ENCODE data around the gene PCDH8.

Gene PCDH8

GRCh38 chr13:52812941-52813340 lies 35.5 kb downstream of the PCDH8 start:
- Histone ChIP-seq H3K4me3 (ENCODE audit: low read depth, low read length) (no peak overlapping the region), H2AFZ (ENCODE audit: low read length, unreplicated experiment) (no peak overlapping the region), H3K27me3 (ENCODE audit: insufficient read depth, low read length) (peaks cover 16% of the 10 kb centered on the region; the same call in 1 of the 2 replicates), H3K27ac (ENCODE audit: low read depth, low read length) (no peak overlapping the region), H3K36me3 (ENCODE audit: insufficient read depth, low read length) (no peaks in the 10 kb centered on the region), H3K79me2 (ENCODE audit: control insufficient read depth, insufficient read depth, low read length, unreplicated experiment) (no peaks in the 10 kb centered on the region), H3K4me1 (ENCODE audit: control insufficient read depth, insufficient read depth, low read length, unreplicated experiment) (no peaks in the 10 kb centered on the region)

GRCh38 chr13:52811841-52812240 lies 36.6 kb downstream of the PCDH8 start:
- Histone ChIP-seq H3K4me3 (ENCODE audit: low read depth, low read length) (no peak overlapping the region), H3K27ac (ENCODE audit: low read depth, low read length) (no peak overlapping the region), H3K27me3 (ENCODE audit: insufficient read depth, low read length) (peaks cover 16% of the 10 kb centered on the region; the same call in 1 of the 2 replicates), H3K79me2 (ENCODE audit: control insufficient read depth, insufficient read depth, low read length, unreplicated experiment) (no peaks in the 10 kb centered on the region), H3K36me3 (ENCODE audit: insufficient read depth, low read length) (no peaks in the 10 kb centered on the region), H3K4me1 (ENCODE audit: control insufficient read depth, insufficient read depth, low read length, unreplicated experiment) (no peaks in the 10 kb centered on the region), H2AFZ (ENCODE audit: low read length, unreplicated experiment) (no peak overlapping the region)

GRCh38 chr13:52810526-52810925 lies 37.9 kb downstream of the PCDH8 start:
- no peak overlapping the region for H3K27ac ChIP-seq (ENCODE audit: low read depth, low read length)

DNA sequence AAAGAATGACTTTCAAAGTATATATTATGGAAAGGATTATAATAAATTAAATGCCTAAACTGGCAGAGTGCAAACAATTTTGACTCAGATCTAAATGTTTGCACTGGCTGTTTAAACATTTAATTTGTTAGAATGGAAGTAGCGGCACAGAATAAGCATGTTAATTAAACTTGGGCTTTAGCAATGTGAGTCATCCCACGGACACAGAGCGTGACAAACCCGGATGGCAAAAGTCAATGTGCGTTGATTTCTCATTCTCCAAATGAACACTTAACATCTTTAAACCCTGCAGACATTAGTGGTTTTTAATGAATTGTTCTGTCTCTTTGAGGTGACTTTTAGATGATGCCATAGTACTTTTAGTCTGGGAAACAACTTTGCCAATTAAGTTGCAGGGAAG lies 38.4 kb downstream of the PCDH8 start:
- Histone ChIP-seq H3K36me3 (ENCODE audit: insufficient read depth, low read length) (no peaks in the 10 kb centered on the region), H2AFZ (ENCODE audit: low read length, unreplicated experiment) (no peak overlapping the region), H3K4me3 (ENCODE audit: low read depth, low read length) (no peak overlapping the region), H3K79me2 (ENCODE audit: control insufficient read depth, insufficient read depth, low read length, unreplicated experiment) (no peaks in the 10 kb centered on the region), H3K27ac (ENCODE audit: low read depth, low read length) (no peak overlapping the region), H3K4me1 (ENCODE audit: control insufficient read depth, insufficient read depth, low read length, unreplicated experiment) (no peaks in the 10 kb centered on the region), H3K27me3 (ENCODE audit: insufficient read depth, low read length) (peaks cover 30% of the 10 kb centered on the region; the same call in 1 of the 2 replicates)

More at GRCh38 chr13:52810526-52810925, 37.9 kb downstream of the PCDH8 start:
- Histone ChIP-seq H3K27me3 (ENCODE audit: insufficient read depth, low read length) (peaks cover 25% of the 10 kb centered on the region; the same call in 1 of the 2 replicates), H3K79me2 (ENCODE audit: control insufficient read depth, insufficient read depth, low read length, unreplicated experiment) (no peaks in the 10 kb centered on the region), H3K4me3 (ENCODE audit: low read depth, low read length) (no peak overlapping the region), H3K4me1 (ENCODE audit: control insufficient read depth, insufficient read depth, low read length, unreplicated experiment) (no peaks in the 10 kb centered on the region), H3K36me3 (ENCODE audit: insufficient read depth, low read length) (no peaks in the 10 kb centered on the region), H2AFZ (ENCODE audit: low read length, unreplicated experiment) (no peak overlapping the region)

- Histone ChIP-seq H3K79me2 (ENCODE audit: control insufficient read depth, insufficient read depth, low read length, unreplicated experiment) (no peaks in the 10 kb centered on the region), H3K27me3 (ENCODE audit: insufficient read depth, low read length) (peaks cover 30% of the 10 kb centered on the region; the same call in 1 of the 2 replicates), H3K27ac (ENCODE audit: low read depth, low read length) (no peak overlapping the region), H2AFZ (ENCODE audit: low read length, unreplicated experiment) (no peak overlapping the region), H3K4me1 (ENCODE audit: control insufficient read depth, insufficient read depth, low read length, unreplicated experiment) (no peaks in the 10 kb centered on the region), H3K4me3 (ENCODE audit: low read depth, low read length) (no peak overlapping the region), H3K36me3 (ENCODE audit: insufficient read depth, low read length) (no peaks in the 10 kb centered on the region)
Measured at GRCh38 chr13:52809310-52809769, 39.1 kb downstream of the PCDH8 start.

GRCh38 chr13:52808842-52809219 lies 39.6 kb downstream of the PCDH8 start:
- H2AFZ ChIP-seq (ENCODE audit: low read length, unreplicated experiment) = no peak overlapping the region
- H3K27ac ChIP-seq (ENCODE audit: low read depth, low read length) = no peak overlapping the region
- H3K79me2 ChIP-seq (ENCODE audit: control insufficient read depth, insufficient read depth, low read length, unreplicated experiment) = no peaks in the 10 kb centered on the region
- peaks cover 30% of the 10 kb centered on the region; the same call in 1 of the 2 replicates for H3K27me3 ChIP-seq (ENCODE audit: insufficient read depth, low read length)
- no peaks in the 10 kb centered on the region for H3K36me3 ChIP-seq (ENCODE audit: insufficient read depth, low read length)
- H3K4me1 ChIP-seq (ENCODE audit: control insufficient read depth, insufficient read depth, low read length, unreplicated experiment) = no peaks in the 10 kb centered on the region
- H3K4me3 ChIP-seq (ENCODE audit: low read depth, low read length) = no peak overlapping the region

- Histone ChIP-seq H3K27me3 (ENCODE audit: insufficient read depth, low read length) (peaks cover 19% of the 10 kb centered on the region; the same call in 1 of the 2 replicates), H3K4me1 (ENCODE audit: control insufficient read depth, insufficient read depth, low read length, unreplicated experiment) (no peaks in the 10 kb centered on the region), H2AFZ (ENCODE audit: low read length, unreplicated experiment) (no peak overlapping the region), H3K36me3 (ENCODE audit: insufficient read depth, low read length) (no peaks in the 10 kb centered on the region), H3K79me2 (ENCODE audit: control insufficient read depth, insufficient read depth, low read length, unreplicated experiment) (no peaks in the 10 kb centered on the region), H3K4me3 (ENCODE audit: low read depth, low read length) (no peak overlapping the region), H3K27ac (ENCODE audit: low read depth, low read length) (no peak overlapping the region)
Measured at GRCh38 chr13:52806029-52806428, 42.4 kb downstream of the PCDH8 start.

- no peak overlapping the region for H3K27ac ChIP-seq (ENCODE audit: low read depth, low read length)
- no peaks in the 10 kb centered on the region for H3K79me2 ChIP-seq (ENCODE audit: control insufficient read depth, insufficient read depth, low read length, unreplicated experiment)
- peaks cover 22% of the 10 kb centered on the region; the same call in 1 of the 2 replicates for H3K27me3 ChIP-seq (ENCODE audit: insufficient read depth, low read length)
- H3K36me3 ChIP-seq (ENCODE audit: insufficient read depth, low read length) = no peaks in the 10 kb centered on the region
- no peaks in the 10 kb centered on the region for H3K4me1 ChIP-seq (ENCODE audit: control insufficient read depth, insufficient read depth, low read length, unreplicated experiment)
- no peak overlapping the region for H3K4me3 ChIP-seq (ENCODE audit: low read depth, low read length)
- no peak overlapping the region for H2AFZ ChIP-seq (ENCODE audit: low read length, unreplicated experiment)
Measured at GRCh38 chr13:52804202-52804641, 44.2 kb downstream of the PCDH8 start.

DNA sequence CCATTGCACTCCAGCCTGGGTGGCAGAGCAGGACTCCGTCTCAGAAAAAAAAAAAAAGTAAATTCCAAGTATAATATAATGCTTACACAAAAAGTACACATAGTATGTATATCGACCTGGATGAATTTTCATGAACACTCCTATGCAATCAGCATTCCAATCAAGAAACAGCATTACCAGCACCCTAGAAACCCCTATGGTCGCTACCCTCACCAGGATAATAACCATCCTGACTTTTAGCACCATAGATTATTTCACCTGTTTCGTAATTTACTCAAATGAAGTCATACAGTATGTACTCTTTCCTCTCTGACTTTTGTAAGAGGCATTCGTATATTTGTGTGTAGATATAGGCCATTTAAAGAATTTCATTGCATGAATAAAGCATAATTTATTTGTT lies 47.6 kb downstream of the PCDH8 start:
- peaks cover 18% of the 10 kb centered on the region; the same call in 1 of the 2 replicates for H3K27me3 ChIP-seq (ENCODE audit: insufficient read depth, low read length)
- no peak overlapping the region for H2AFZ ChIP-seq (ENCODE audit: low read length, unreplicated experiment)
- H3K27ac ChIP-seq (ENCODE audit: low read depth, low read length) = no peak overlapping the region
- H3K4me1 ChIP-seq (ENCODE audit: control insufficient read depth, insufficient read depth, low read length, unreplicated experiment) = no peaks in the 10 kb centered on the region
- no peaks in the 10 kb centered on the region for H3K79me2 ChIP-seq (ENCODE audit: control insufficient read depth, insufficient read depth, low read length, unreplicated experiment)
- H3K36me3 ChIP-seq (ENCODE audit: insufficient read depth, low read length) = no peaks in the 10 kb centered on the region
- no peak overlapping the region for H3K4me3 ChIP-seq (ENCODE audit: low read depth, low read length)

- no peaks in the 10 kb centered on the region for H3K36me3 ChIP-seq (ENCODE audit: insufficient read depth, low read length)
- no peak overlapping the region for H2AFZ ChIP-seq (ENCODE audit: low read length, unreplicated experiment)
- no peak overlapping the region for H3K4me3 ChIP-seq (ENCODE audit: low read depth, low read length)
- H3K79me2 ChIP-seq (ENCODE audit: control insufficient read depth, insufficient read depth, low read length, unreplicated experiment) = no peaks in the 10 kb centered on the region
- no peak overlapping the region for H3K27ac ChIP-seq (ENCODE audit: low read depth, low read length)
- H3K27me3 ChIP-seq (ENCODE audit: insufficient read depth, low read length) = peaks cover 25% of the 10 kb centered on the region; the same call in 1 of the 2 replicates
- no peaks in the 10 kb centered on the region for H3K4me1 ChIP-seq (ENCODE audit: control insufficient read depth, insufficient read depth, low read length, unreplicated experiment)
Measured at GRCh38 chr13:52798770-52799430, 49.5 kb downstream of the PCDH8 start.

DNA sequence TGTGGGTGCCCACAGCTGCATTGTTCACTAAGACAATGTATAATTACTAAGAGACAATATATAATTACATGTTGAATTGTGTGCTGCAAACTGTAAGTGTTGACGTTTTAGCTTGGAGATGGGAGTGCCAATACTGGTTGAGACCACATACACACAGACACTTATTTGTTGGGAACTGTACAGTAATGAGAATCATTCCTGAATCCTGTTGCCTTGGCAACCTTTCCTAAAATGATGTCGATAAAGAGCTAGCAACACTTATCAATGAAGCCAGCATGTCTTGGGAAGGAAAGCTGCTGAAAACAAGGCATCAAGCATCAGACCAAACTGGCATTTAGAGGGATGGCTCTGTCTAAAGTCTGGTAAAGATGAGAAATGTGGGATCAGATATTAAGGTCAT lies 51.3 kb downstream of the PCDH8 start:
- H3K4me1 ChIP-seq (ENCODE audit: control insufficient read depth, insufficient read depth, low read length, unreplicated experiment) = no peaks in the 10 kb centered on the region
- no peak overlapping the region for H3K27ac ChIP-seq (ENCODE audit: low read depth, low read length)
- H2AFZ ChIP-seq (ENCODE audit: low read length, unreplicated experiment) = no peak overlapping the region
- no peaks in the 10 kb centered on the region for H3K36me3 ChIP-seq (ENCODE audit: insufficient read depth, low read length)
- H3K4me3 ChIP-seq (ENCODE audit: low read depth, low read length) = no peak overlapping the region
- peaks cover 25% of the 10 kb centered on the region; the same call in 1 of the 2 replicates for H3K27me3 ChIP-seq (ENCODE audit: insufficient read depth, low read length)
- no peaks in the 10 kb centered on the region for H3K79me2 ChIP-seq (ENCODE audit: control insufficient read depth, insufficient read depth, low read length, unreplicated experiment)
